Body of pancreas (tissue), 4 donors: ENCODE measurements around the gene NEIL1. TPM values are rescaled to one million over a fixed set of nuclear protein-coding genes. Genes with fewer than 3 reads are reported as not detected.

Experiments
- ATAC-seq: fragments of 150-250 bp; one replicate; pipeline ENCODE4 v1.9.1; 2016
- DNase-seq, 4 donors: peaks; one replicate each; pipeline ENCODE4 v3.0.0-alpha.2; 2019
- H3K27ac ChIP-seq, 4 donors: fragments of 200-600 bp; sonication (generic); 1 replicate in 3 of 4; 2 replicates in 1 of 4; pipeline versions ENCODE4 v1.5.1 to v1.6.1; 2016 to 2019; ENCODE audit warnings: mild to moderate bottlenecking in 1 of 4, mixed read lengths in 1 of 4, moderate library complexity in 1 of 4
- H3K27me3 ChIP-seq, 2 donors: fragments of 200-600 bp; sonication (generic); one replicate each; pipeline ENCODE4 v1.6.0; 2016; ENCODE audit warnings: mild to moderate bottlenecking in 1 of 2
- H3K36me3 ChIP-seq, 2 donors: fragments of 200-600 bp; sonication (generic); replicated peaks in 1 of 2; 2 replicates each; pipeline ENCODE4 v1.5.1; 2016; ENCODE audit warnings: low read depth in 2 of 2; ENCODE audit not compliant: insufficient read depth in 1 of 2
- H3K4me1 ChIP-seq: fragments of 200-600 bp; sonication (generic); one replicate; pipeline ENCODE4 v1.6.0; 2016
- H3K4me3 ChIP-seq, 2 donors: fragments of 200-600 bp; sonication (generic); 1 replicate in 1 of 2; 2 replicates in 1 of 2; pipeline ENCODE4 v1.5.1; 2016 to 2019
- H3K9me3 ChIP-seq, 3 donors: fragments of 200-600 bp; sonication (generic); 1 replicate in 2 of 3; 2 replicates in 1 of 3; pipeline ENCODE4 v1.5.1; 2016
- POLR2A ChIP-seq, 3 donors: fragments of 450-650 bp; IDR thresholded peaks; one replicate each; pipeline ENCODE4 v1.6.1; 2016; ENCODE audit warnings: antibody characterized with exemption in 3 of 3, mild to moderate bottlenecking in 2 of 3
- WGBS, 2 donors: methylation state at CpG; one replicate each; pipeline ENCODE4 v1.1.5; 2017; 5-methylcytosine and 5-hydroxymethylcytosine counted together
- intact Hi-C: fragments of 100-400 bp; cut with DNase I; formaldehyde crosslinking; loops from one replicate; pipeline ENCODE4 v1.15.1; 2023
- total RNA-seq, 2 donors: library from RNA; depleted of rRNA; stranded (reverse); fragments of >200 nt; gene quantifications; one replicate each; pipeline ENCODE4 v1.1.0, GENCODE V29; 2016
- TF ChIP-seq, protein P1 (sequence below), 7 experiments: fragments of 450-650 bp in 4 of 7; fragments of 200-600 bp in 3 of 7; sonication (generic) in 3 of 7; IDR thresholded peaks; one replicate each; pipeline ENCODE4 v1.5.1; 2016 to 2019; ENCODE audit warnings: antibody characterized with exemption in 7 of 7

NEIL1 gene
- total RNA-seq, 2 donors from 2014 or later, result 79.1 to 112 TPM

- peak overlapping the region; percentile 78 to 96 for H3K4me3 ChIP-seq
- ATAC-seq, result no peak
- intact Hi-C loops, result no loop called here
- H3K27me3 ChIP-seq, result no peaks in the 10 kb centered on the region
- 26 to 36% methylated on average over 3 of the region's 3 CpGs for WGBS, 2 donors
- peaks cover 18% of the 10 kb centered on the region for H3K4me1 ChIP-seq
- peak overlapping the region in 3 of 4 donors; percentile 1 to 64 (median 60) for H3K27ac ChIP-seq
- TF ChIP-seq, protein P1, sequence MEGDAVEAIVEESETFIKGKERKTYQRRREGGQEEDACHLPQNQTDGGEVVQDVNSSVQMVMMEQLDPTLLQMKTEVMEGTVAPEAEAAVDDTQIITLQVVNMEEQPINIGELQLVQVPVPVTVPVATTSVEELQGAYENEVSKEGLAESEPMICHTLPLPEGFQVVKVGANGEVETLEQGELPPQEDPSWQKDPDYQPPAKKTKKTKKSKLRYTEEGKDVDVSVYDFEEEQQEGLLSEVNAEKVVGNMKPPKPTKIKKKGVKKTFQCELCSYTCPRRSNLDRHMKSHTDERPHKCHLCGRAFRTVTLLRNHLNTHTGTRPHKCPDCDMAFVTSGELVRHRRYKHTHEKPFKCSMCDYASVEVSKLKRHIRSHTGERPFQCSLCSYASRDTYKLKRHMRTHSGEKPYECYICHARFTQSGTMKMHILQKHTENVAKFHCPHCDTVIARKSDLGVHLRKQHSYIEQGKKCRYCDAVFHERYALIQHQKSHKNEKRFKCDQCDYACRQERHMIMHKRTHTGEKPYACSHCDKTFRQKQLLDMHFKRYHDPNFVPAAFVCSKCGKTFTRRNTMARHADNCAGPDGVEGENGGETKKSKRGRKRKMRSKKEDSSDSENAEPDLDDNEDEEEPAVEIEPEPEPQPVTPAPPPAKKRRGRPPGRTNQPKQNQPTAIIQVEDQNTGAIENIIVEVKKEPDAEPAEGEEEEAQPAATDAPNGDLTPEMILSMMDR (IDR thresholded peaks at IDR 0.05), result no peak
- no peak for TF ChIP-seq POLR2A (IDR thresholded peaks at IDR 0.05)
- H3K36me3 ChIP-seq, result peaks cover 0 to 2% of the 10 kb centered on the region in 2 donors
- no peaks in the 10 kb centered on the region for H3K9me3 ChIP-seq
- no peak for DNase-seq
Observed at GRCh38 chr15:75335313-75335704, 11.5 kb upstream of the NEIL1 start.

GRCh38 chr15:75335705-75336355 is 11.0 kb upstream of the NEIL1 start, which contains the start of gene COMMD4:
TSS of gene COMMD4 (plus strand) at chr15:75336063. CDS start at chr15:75336090, 27 bp downstream.
- H3K27ac ChIP-seq, result peak within 1 kb of the TSS in 3 of 4 donors; percentile 41 to 64 (median 60)
- ATAC-seq, result peak; percentile 97
- intact Hi-C loops, result no loop called here

DNA sequence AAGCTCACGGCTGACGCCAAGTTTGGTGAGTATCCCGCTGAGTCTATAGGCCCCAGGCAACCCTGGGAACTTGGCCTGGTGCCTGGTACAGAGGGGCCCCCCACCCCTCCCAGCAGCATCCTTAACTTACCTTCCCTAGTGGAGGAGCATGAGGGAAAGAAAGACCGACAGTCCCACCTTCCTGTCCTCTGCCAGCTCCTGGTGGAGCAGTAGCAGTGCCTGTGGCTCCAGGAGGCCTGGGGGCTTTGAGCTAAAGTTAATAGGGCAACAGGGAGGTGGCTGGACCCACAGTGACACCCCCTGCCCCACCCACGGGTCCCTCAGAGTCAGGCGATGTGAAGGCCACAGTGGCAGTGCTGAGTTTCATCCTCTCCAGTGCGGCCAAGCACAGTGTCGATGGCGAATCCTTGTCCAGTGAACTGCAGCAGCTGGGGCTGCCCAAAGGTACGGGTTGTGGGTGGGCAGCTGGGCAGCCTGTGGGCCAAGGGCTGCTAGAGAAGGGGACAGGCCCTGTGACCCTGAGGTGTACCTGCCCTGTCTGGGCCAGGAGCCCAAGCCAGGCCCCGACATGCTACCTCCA is 8.1 kb upstream of the NEIL1 start:
- Histone ChIP-seq H3K4me1 (peaks cover 18% of the 10 kb centered on the region), H3K27me3 (no peaks in the 10 kb centered on the region), H3K36me3 (peaks cover 0 to 2% of the 10 kb centered on the region in 2 donors), H3K27ac (no peak overlapping the region), H3K9me3 (no peaks in the 10 kb centered on the region), H3K4me3 (no peak overlapping the region)
- no peak for ATAC-seq
- WGBS, 2 donors, result 89 to 94% methylated on average over 6 to 11 of the region's 11 CpGs
- intact Hi-C loops, result no loop called here
- DNase-seq, result no peak
- no peak for TF ChIP-seq POLR2A (IDR thresholded peaks at IDR 0.05)
- TF ChIP-seq, protein P1 (IDR thresholded peaks at IDR 0.05), result no peak

More at GRCh38 chr15:75335705-75336355, 11.0 kb upstream of the NEIL1 start, which contains the start of gene COMMD4:
- peaks cover 18% of the 10 kb centered on the region for H3K4me1 ChIP-seq
- DNase-seq, result peak; percentile 97 to 99 (median 98)
- WGBS, 2 donors, result 0% methylated on average over 20 to 42 of the region's 42 CpGs
- peak; percentile 18 to 57 (median 32) for TF ChIP-seq POLR2A (IDR thresholded peaks at IDR 0.05)
- TF ChIP-seq, protein P1 (IDR thresholded peaks at IDR 0.05), result no peak
- peaks cover 0 to 2% of the 10 kb centered on the region in 2 donors for H3K36me3 ChIP-seq
- no peaks in the 10 kb centered on the region for H3K9me3 ChIP-seq
- peak within 1 kb of the TSS; percentile 78 to 96 for H3K4me3 ChIP-seq
- no peaks in the 10 kb centered on the region for H3K27me3 ChIP-seq

DNA sequence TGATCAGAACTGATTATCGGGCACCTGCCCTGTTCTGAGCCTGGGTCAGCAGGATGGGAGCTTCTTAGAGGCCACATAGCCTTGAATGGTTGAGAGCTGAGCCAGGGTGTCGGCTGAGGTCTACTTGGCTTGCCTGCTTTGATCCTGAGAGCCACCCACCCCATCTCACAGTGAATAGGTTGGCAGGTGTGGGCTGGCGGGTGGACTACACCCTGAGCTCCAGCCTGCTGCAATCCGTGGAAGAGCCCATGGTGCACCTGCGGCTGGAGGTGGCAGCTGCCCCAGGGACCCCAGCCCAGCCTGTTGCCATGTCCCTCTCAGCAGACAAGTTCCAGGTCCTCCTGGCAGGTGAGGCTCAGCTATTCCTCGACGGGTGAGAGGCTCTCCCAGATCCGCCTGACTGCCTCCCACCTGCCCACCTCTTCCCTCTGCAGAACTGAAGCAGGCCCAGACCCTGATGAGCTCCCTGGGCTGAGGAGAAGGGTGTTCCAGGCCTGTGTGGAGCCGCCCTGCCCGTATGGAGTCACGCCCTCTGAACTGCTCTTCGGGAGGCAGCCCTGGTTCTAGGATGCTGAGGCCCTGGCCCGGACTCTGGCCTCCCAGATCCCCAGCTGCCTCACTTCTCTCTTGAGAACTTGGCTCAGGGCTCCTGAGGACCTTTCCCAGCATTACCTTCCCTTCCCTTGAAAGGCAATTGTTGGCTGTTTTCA is 7.2 kb upstream of the NEIL1 start:
- no peak for ATAC-seq
- intact Hi-C loops, result no loop called here
- H3K4me1 ChIP-seq, result peaks cover 18% of the 10 kb centered on the region
- no peaks in the 10 kb centered on the region for H3K27me3 ChIP-seq
- no peaks in the 10 kb centered on the region for H3K9me3 ChIP-seq
- H3K27ac ChIP-seq, result no peak overlapping the region
- peaks cover 0 to 2% of the 10 kb centered on the region in 2 donors for H3K36me3 ChIP-seq
- WGBS, 2 donors, result 89 to 92% methylated on average over 7 to 13 of the region's 13 CpGs
- no peak for DNase-seq
- no peak overlapping the region for H3K4me3 ChIP-seq
- TF ChIP-seq POLR2A (IDR thresholded peaks at IDR 0.05), result no peak
- TF ChIP-seq, protein P1 (IDR thresholded peaks at IDR 0.05), result no peak
